Endodermal cell (in vitro differentiated cells): Measurements from ENCODE around the gene GSTO1. TPM values are rescaled to one million over a fixed set of nuclear protein-coding genes. Genes with fewer than 3 reads are reported as not detected.

Experiments
- DNase-seq: peaks from one replicate; pipeline ENCODE4 v3.0.0-alpha.2; 2017
- H3K27ac ChIP-seq: 2 replicates; pipeline ENCODE4 v1.5.1; 2013; ENCODE audit warnings: mild to moderate bottlenecking, low read depth, low read length, moderate library complexity
- H3K27me3 ChIP-seq: 2 replicates; pipeline ENCODE4 v1.6.1; 2013; ENCODE audit warnings: mild to moderate bottlenecking, low read length, moderate library complexity; ENCODE audit not compliant: insufficient read depth, control insufficient read depth, poor library complexity, severe bottlenecking
- H3K36me3 ChIP-seq: 2 replicates; pipeline ENCODE4 v1.7.0; 2013; ENCODE audit warnings: mild to moderate bottlenecking, low read length, moderate library complexity; ENCODE audit not compliant: control insufficient read depth, insufficient read depth
- H3K4me1 ChIP-seq: one replicate; pipeline ENCODE4 v1.7.0; 2013; ENCODE audit warnings: low read length; ENCODE audit not compliant: control insufficient read depth, insufficient read depth
- H3K4me3 ChIP-seq: 2 replicates; pipeline ENCODE4 v1.5.1; 2013; ENCODE audit warnings: mild to moderate bottlenecking, low read length, moderate library complexity
- H3K9ac ChIP-seq: 2 replicates; pipeline ENCODE4 v1.6.1; 2013; ENCODE audit warnings: mild to moderate bottlenecking, low read length, moderate library complexity; ENCODE audit not compliant: poor library complexity, severe bottlenecking; ENCODE audit errors: extremely low read depth
- H3K9me3 ChIP-seq: 2 replicates; pipeline ENCODE4 v1.6.1; 2013; ENCODE audit warnings: mild to moderate bottlenecking, low read length, moderate library complexity; ENCODE audit not compliant: control insufficient read depth
- H3K27ac Mint-ChIP-seq: 2 replicates; pipeline ENCODE4 v1.8.0; 2020; ENCODE audit warnings: mixed read lengths
- H3K27me3 Mint-ChIP-seq: 2 replicates; pipeline ENCODE4 v1.8.0; 2021; ENCODE audit warnings: mild to moderate bottlenecking, mixed read lengths; ENCODE audit not compliant: insufficient read depth
- H3K36me3 Mint-ChIP-seq: 2 replicates; pipeline ENCODE4 v1.8.0; 2020; ENCODE audit warnings: low read depth, mixed read lengths
- H3K4me1 Mint-ChIP-seq: 2 replicates; pipeline ENCODE4 v1.8.0; 2020; ENCODE audit warnings: mixed read lengths
- H3K4me3 Mint-ChIP-seq: 2 replicates; pipeline ENCODE4 v1.8.0; 2020; ENCODE audit warnings: mild to moderate bottlenecking, moderate library complexity, mixed read lengths
- H3K9me3 Mint-ChIP-seq: 2 replicates; pipeline ENCODE4 v1.8.0; 2020; ENCODE audit warnings: mild to moderate bottlenecking, mixed read lengths
- CTCF ChIP-seq: fragments of 200-600 bp; sonication (generic); conservative IDR thresholded peaks from 2 replicates; pipeline ENCODE4 v1.5.0; 2021; ENCODE audit warnings: antibody characterized with exemption, mild to moderate bottlenecking
- WGBS, 2 experiments: methylation state at CpG; one replicate each; pipeline versions ENCODE4 v1.1.5 to v1.1.7; 2013; ENCODE audit warnings: missing lambda C conversion rate in 2 of 2, mixed read lengths in 1 of 2; ENCODE audit not compliant: insufficient coverage in 1 of 2, insufficient read length in 1 of 2; 5-methylcytosine and 5-hydroxymethylcytosine counted together
- total RNA-seq, 2 donors: library from RNA; stranded (reverse); fragmentation: NEBNext Ultra II Directional in 1 of 2; extraction: Animal tissue kit (Norgen Biotek cat#: 25700) in 1 of 2; gene quantifications; 2 replicates in 1 of 2; 3 replicates in 1 of 2; pipeline ENCODE4 v1.2.1, GENCODE V29; 2021

The GSTO1 gene
- total RNA-seq, 2 donors from 2014 or later, result 208 to 223 TPM

GRCh38 chr10:104264783-104265182 lies 10.1 kb downstream of the GSTO1 start:
- Histone ChIP-seq H3K4me1 (peaks cover 4% of the 10 kb centered on the region), H3K27ac (no peak overlapping the region), H3K9me3 (no peaks in the 10 kb centered on the region), H3K4me3 (no peak overlapping the region), H3K9ac (no peak overlapping the region), H3K36me3 (peaks cover 83% of the 10 kb centered on the region), H3K27me3 (no peaks in the 10 kb centered on the region)
- no peak for TF ChIP-seq CTCF
- peaks cover 10% of the 10 kb centered on the region for H3K4me1 Mint-ChIP-seq
- WGBS, 2 experiments, result 92 to 99% methylated on average over 5 of the region's 5 CpGs
- H3K27me3 Mint-ChIP-seq, result no peaks in the 10 kb centered on the region
- H3K36me3 Mint-ChIP-seq, result peaks cover 64% of the 10 kb centered on the region
- no peak overlapping the region for H3K4me3 Mint-ChIP-seq
- H3K27ac Mint-ChIP-seq, result no peak overlapping the region
- H3K9me3 Mint-ChIP-seq, result peaks cover 1% of the 10 kb centered on the region
- no peak for DNase-seq

- DNase-seq, result no peak
- H3K4me3 ChIP-seq, result peak overlapping the region; percentile 91
- Mint-ChIP-seq H3K27me3 (no peaks in the 10 kb centered on the region), H3K4me3 (peak overlapping the region; percentile 85), H3K36me3 (peaks cover 38% of the 10 kb centered on the region), H3K4me1 (peaks cover 5% of the 10 kb centered on the region), H3K9me3 (peaks cover 1% of the 10 kb centered on the region), H3K27ac (peak overlapping the region; percentile 96)
- TF ChIP-seq CTCF, result no peak
- H3K4me1 ChIP-seq, result peaks cover 4% of the 10 kb centered on the region
- 94 to 95% methylated on average over 11 to 14 of the region's 14 CpGs for WGBS, 2 experiments
- peaks cover 56% of the 10 kb centered on the region for H3K36me3 ChIP-seq
- H3K9ac ChIP-seq, result peak overlapping the region; percentile 86
- H3K9me3 ChIP-seq, result no peaks in the 10 kb centered on the region
- H3K27ac ChIP-seq, result no peak overlapping the region
- no peaks in the 10 kb centered on the region for H3K27me3 ChIP-seq
Observed at GRCh38 chr10:104267721-104268404, 13.2 kb downstream of the GSTO1 start.

DNA sequence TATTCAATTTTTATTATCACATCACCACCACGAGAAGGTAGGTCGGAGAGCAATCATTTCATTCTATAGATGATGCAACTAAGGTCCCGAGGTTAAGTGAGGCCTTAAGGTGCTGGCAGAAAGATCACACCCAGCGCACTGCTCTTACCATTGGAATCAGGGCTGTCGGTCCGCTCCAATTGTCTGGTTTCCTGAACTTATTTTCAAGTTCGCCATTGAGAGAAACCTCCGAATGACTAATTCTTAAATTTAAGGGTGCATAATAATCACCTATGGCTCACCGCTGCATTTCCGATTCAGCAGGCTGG lies 13.7 kb downstream of the GSTO1 start:
- H3K36me3 ChIP-seq, result peaks cover 52% of the 10 kb centered on the region
- Mint-ChIP-seq H3K36me3 (peaks cover 38% of the 10 kb centered on the region), H3K4me3 (peak overlapping the region; percentile 85), H3K4me1 (peaks cover 5% of the 10 kb centered on the region), H3K9me3 (peaks cover 1% of the 10 kb centered on the region), H3K27me3 (no peaks in the 10 kb centered on the region), H3K27ac (peak overlapping the region; percentile 96)
- WGBS, 2 experiments, result 18 to 31% methylated on average over 9 to 10 of the region's 10 CpGs
- peak overlapping the region; percentile 91 for H3K4me3 ChIP-seq
- H3K27me3 ChIP-seq, result no peaks in the 10 kb centered on the region
- DNase-seq, result no peak
- H3K4me1 ChIP-seq, result peaks cover 4% of the 10 kb centered on the region
- H3K27ac ChIP-seq, result peak overlapping the region; percentile 70
- TF ChIP-seq CTCF, result no peak
- no peaks in the 10 kb centered on the region for H3K9me3 ChIP-seq
- peak overlapping the region; percentile 86 for H3K9ac ChIP-seq
